ENCODE results near the gene ALS2CL.
"Not testable (repeated sequence)": the region's sequence is repeated elsewhere in the genome, so short reads cannot be mapped to it uniquely, and the experiment has no call there.

The ALS2CL gene

GRCh38 chr3:46693038-46693891 lies at the start of gene ALS2CL:
ALS2CL (minus strand) TSS chr3:46693679; CDS start chr3:46689440, 4,239 bp downstream.
- peak; percentile 40 for DNase-seq (ENCODE audit: low read depth)

- DNase-seq (ENCODE audit: low read depth), result no peak
Observed at GRCh38 chr3:46742992-46743585, 49.6 kb upstream of the ALS2CL start.

GRCh38 chr3:46739565-46739964 lies 46.1 kb upstream of the ALS2CL start:
- DNase-seq (ENCODE audit: low read depth), result not testable (repeated sequence)

GRCh38 chr3:46737329-46737731 lies 43.9 kb upstream of the ALS2CL start:
- DNase-seq (ENCODE audit: low read depth), result no peak

GRCh38 chr3:46736006-46736872 lies 42.8 kb upstream of the ALS2CL start:
- DNase-seq (ENCODE audit: low read depth), result no peak

GRCh38 chr3:46734773-46735172 lies 41.3 kb upstream of the ALS2CL start:
- no peak for DNase-seq (ENCODE audit: low read depth)

GRCh38 chr3:46733026-46733800 lies 39.7 kb upstream of the ALS2CL start:
- DNase-seq (ENCODE audit: low read depth), result no peak

- no peak for DNase-seq (ENCODE audit: low read depth)
Observed at GRCh38 chr3:46731795-46732194, 38.3 kb upstream of the ALS2CL start.

GRCh38 chr3:46730819-46731218 lies 37.3 kb upstream of the ALS2CL start:
- no peak for DNase-seq (ENCODE audit: low read depth)

- DNase-seq (ENCODE audit: low read depth), result no peak
Observed at GRCh38 chr3:46729038-46729437, 35.6 kb upstream of the ALS2CL start.

GRCh38 chr3:46725621-46726314 lies 32.3 kb upstream of the ALS2CL start:
- no peak for DNase-seq (ENCODE audit: low read depth)

- DNase-seq (ENCODE audit: low read depth), result no peak
Observed at GRCh38 chr3:46724424-46724823, 30.9 kb upstream of the ALS2CL start.

- DNase-seq (ENCODE audit: low read depth), result no peak
Observed at GRCh38 chr3:46722443-46722842, 29.0 kb upstream of the ALS2CL start.

- DNase-seq (ENCODE audit: low read depth), result no peak
Observed at GRCh38 chr3:46721009-46721408, 27.5 kb upstream of the ALS2CL start.

- no peak for DNase-seq (ENCODE audit: low read depth)
Observed at GRCh38 chr3:46719735-46720271, 26.3 kb upstream of the ALS2CL start.

- DNase-seq (ENCODE audit: low read depth), result no peak
Observed at GRCh38 chr3:46719044-46719565, 25.6 kb upstream of the ALS2CL start.

GRCh38 chr3:46717447-46718231 lies 24.2 kb upstream of the ALS2CL start, which contains the start of gene PRSS50:
PRSS50 (minus strand) TSS chr3:46717869; CDS start chr3:46717824, 45 bp downstream.
- DNase-seq (ENCODE audit: low read depth), result no peak

- DNase-seq (ENCODE audit: low read depth), result no peak
Observed at GRCh38 chr3:46716461-46717441, 23.3 kb upstream of the ALS2CL start.

Measured in activated gamma-delta T cell treated with anti-CD3 and anti-CD28 coated beads, Interleukin-2, amount 50 U/mL, for 16 hours (primary cell).